HepG2 (cell line): ENCODE data around the gene KRTCAP2. TPM values are rescaled to one million over a fixed set of nuclear protein-coding genes. Genes with fewer than 3 reads are reported as not detected.

ENCODE experiments used
- FOSL2 ChIP-seq: sonication (generic); formaldehyde crosslinking; IDR thresholded peaks from 2 replicates; pipeline ENCODE4 v1.4.0; 2020; ENCODE audit warnings: missing genetic modification reagents
- FOXA1 ChIP-seq, 2 experiments: fragments of 450-650 bp in 1 of 2; sonication (generic) in 1 of 2; formaldehyde crosslinking in 1 of 2; IDR thresholded peaks; 2 replicates each; pipeline versions ENCODE4 v1.4.0 to v1.6.1; 2016 to 2020; ENCODE audit warnings: missing genetic modification reagents in 1 of 2
- GATAD2A ChIP-seq: IDR thresholded peaks from 2 replicates; pipeline ENCODE4 v1.6.1; 2016
- HIVEP1 ChIP-seq: sonication (generic); formaldehyde crosslinking; IDR thresholded peaks from 2 replicates; pipeline ENCODE4 v1.4.0; 2020; ENCODE audit warnings: mild to moderate bottlenecking, missing genetic modification reagents
- HOXA3 ChIP-seq: sonication (generic); formaldehyde crosslinking; IDR thresholded peaks from 2 replicates; pipeline ENCODE4 v1.5.0; 2020; ENCODE audit warnings: missing genetic modification reagents
- MED1 ChIP-seq: sonication (generic); formaldehyde crosslinking; IDR thresholded peaks from 2 replicates; pipeline ENCODE4 v1.4.0; 2020; ENCODE audit warnings: missing genetic modification reagents
- MEIS1 ChIP-seq: sonication (generic); formaldehyde crosslinking; IDR thresholded peaks from 2 replicates; pipeline ENCODE4 v1.9.0; 2021; ENCODE audit warnings: mild to moderate bottlenecking, missing genetic modification reagents, moderate library complexity, borderline replicate concordance
- NR2C2 ChIP-seq: sonication (generic); formaldehyde crosslinking; IDR thresholded peaks from 2 replicates; pipeline ENCODE4 v1.4.0; 2020; ENCODE audit warnings: missing genetic modification reagents, mild to moderate bottlenecking, moderate library complexity, borderline replicate concordance
- NR2F1 ChIP-seq, 2 experiments: fragments of 450-650 bp in 1 of 2; formaldehyde crosslinking in 1 of 2; IDR thresholded peaks; 2 replicates each; pipeline versions ENCODE4 v1.5.0 to v1.6.1; 2016 to 2020; ENCODE audit warnings: mild to moderate bottlenecking in 1 of 2, missing compliant biosample characterization in 1 of 2, missing genetic modification reagents in 1 of 2, moderate library complexity in 1 of 2
- PHF21A ChIP-seq: sonication (generic); formaldehyde crosslinking; IDR thresholded peaks from 2 replicates; pipeline ENCODE4 v1.5.0; 2020; ENCODE audit warnings: mild to moderate bottlenecking, missing genetic modification reagents
- RBM39 ChIP-seq: fragments of 200-400 bp; formaldehyde crosslinking; IDR thresholded peaks from one replicate; pipeline ENCODE4 v1.6.1; 2018; ENCODE audit warnings: antibody characterized with exemption, mild to moderate bottlenecking, low read depth, low read length; ENCODE audit not compliant: poor library complexity, severe bottlenecking
- TEAD3 ChIP-seq: optimal IDR thresholded peaks from 2 replicates; pipeline ENCODE3; 2016; ENCODE audit warnings: borderline replicate concordance
- U2AF1 ChIP-seq: fragments of 200-400 bp; formaldehyde crosslinking; optimal IDR thresholded peaks from 2 replicates; pipeline ENCODE3; 2017; ENCODE audit warnings: mild to moderate bottlenecking, low read depth, low read length
- ZNF230 ChIP-seq: sonication (generic); formaldehyde crosslinking; IDR thresholded peaks from 2 replicates; pipeline ENCODE4 v1.4.0; 2020; ENCODE audit warnings: mild to moderate bottlenecking, missing genetic modification reagents
- ZNF253 ChIP-seq: sonication (generic); formaldehyde crosslinking; IDR thresholded peaks from 2 replicates; pipeline ENCODE4 v1.8.0; 2022; ENCODE audit warnings: mild to moderate bottlenecking, missing genetic modification reagents, borderline replicate concordance
- ZNF3 ChIP-seq: IDR thresholded peaks from 2 replicates; pipeline ENCODE4 v1.7.0; 2017; ENCODE audit warnings: inconsistent platforms
- ZNF33B ChIP-seq: sonication (generic); formaldehyde crosslinking; IDR thresholded peaks from 2 replicates; pipeline ENCODE4 v1.5.1; 2020; ENCODE audit warnings: mild to moderate bottlenecking, missing genetic modification reagents
- ZNF605 ChIP-seq: sonication (generic); formaldehyde crosslinking; IDR thresholded peaks from 2 replicates; pipeline ENCODE4 v1.8.0; 2022; ENCODE audit warnings: mild to moderate bottlenecking, missing genetic modification reagents
- ZSCAN20 ChIP-seq: sonication (generic); formaldehyde crosslinking; IDR thresholded peaks from 2 replicates; pipeline ENCODE4 v1.4.0; 2020; ENCODE audit warnings: missing genetic modification reagents, mild to moderate bottlenecking, borderline replicate concordance
- polyA plus RNA-seq, 8 experiments: library from polyadenylated mRNA; depleted of rRNA in 3 of 8; stranded (reverse) in 7 of 8; unstranded in 1 of 8; fragments of >200 nt; fragmentation: Illumina TruSeq in 4 of 8; extraction: Trizol in 4 of 8; gene quantifications; 2 replicates each; pipeline versions ENCODE4 v1.2.1 to v1.2.3, GENCODE V29; 2011 to 2016; ENCODE audit warnings: low read depth in 4 of 8, missing spikeins in 1 of 8, mixed read lengths in 1 of 8; ENCODE audit not compliant: insufficient read depth in 1 of 8
- total RNA-seq, 5 experiments: library from RNA; depleted of rRNA; stranded (reverse); fragments of >200 nt; fragmentation: Illumina TruSeq; extraction: Trizol; gene quantifications; 2 replicates each; pipeline ENCODE4 v1.2.3, GENCODE V29; 2016; ENCODE audit warnings: low read depth in 1 of 5
- TF ChIP-seq, protein P1 (sequence below): sonication (generic); formaldehyde crosslinking; IDR thresholded peaks from 2 replicates; pipeline ENCODE4 v1.9.0; 2022; ENCODE audit warnings: low read depth, missing genetic modification reagents
- TF ChIP-seq, protein P2 (sequence below): IDR thresholded peaks from 2 replicates; pipeline ENCODE4 v1.4.0; 2020; ENCODE audit warnings: mild to moderate bottlenecking, missing genetic modification reagents

The KRTCAP2 gene
- total and polyA plus RNA-seq, 2 of the 13 experiments (the other 11 are each of a cell fraction or from before 2014, with no cell fraction given): 77.3 to 79.4 TPM

DNA sequence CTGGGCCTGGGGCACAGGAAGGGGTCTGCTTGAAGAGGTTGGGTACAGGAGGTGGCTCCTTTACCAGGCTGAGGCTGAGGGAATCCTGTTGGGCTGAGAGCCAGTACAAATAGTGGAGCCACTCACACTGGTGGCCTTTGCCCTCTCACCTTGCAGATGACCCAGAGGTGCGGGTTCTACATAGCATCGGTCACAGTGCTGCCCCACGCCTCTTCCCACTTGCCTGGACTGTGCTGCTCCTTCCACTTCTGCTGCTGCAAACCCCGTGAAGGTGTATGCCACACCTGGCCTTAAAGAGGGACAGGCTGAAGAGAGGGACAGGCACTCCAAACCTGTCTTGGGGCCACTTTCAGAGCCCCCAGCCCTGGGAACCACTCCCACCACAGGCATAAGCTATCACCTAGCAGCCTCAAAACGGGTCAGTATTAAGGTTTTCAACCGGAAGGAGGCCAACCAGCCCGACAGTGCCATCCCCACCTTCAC, 39.3 kb downstream of the KRTCAP2 start (continued):
- TF ChIP-seq ZNF253 (CRISPR knock-in tag): no peak
- TF ChIP-seq U2AF1: peak; percentile 31
- peak; percentile 82 to 86 for TF ChIP-seq NR2F1 (CRISPR knock-in tag; IDR thresholded peaks at IDR 0.05)
- no peak for TF ChIP-seq ZNF3 (CRISPR knock-in tag)
- no peak for TF ChIP-seq ZSCAN20 (CRISPR knock-in tag)
- peak; percentile 34; the same call in 1 of the 2 replicates for TF ChIP-seq PHF21A (CRISPR knock-in tag)
- TF ChIP-seq MED1 (CRISPR knock-in tag): peak; percentile 67
- peak; percentile 93 for TF ChIP-seq NR2C2 (CRISPR knock-in tag)
- peak; percentile 82 for TF ChIP-seq ZNF605 (CRISPR knock-in tag)
- peak; percentile 31; the same call in 1 of the 2 replicates for TF ChIP-seq HOXA3 (CRISPR knock-in tag)
- TF ChIP-seq ZNF230 (CRISPR knock-in tag): 0 out of 2 replicates have a peak, but pooled peaks have one; percentile 11
- peak; percentile 85 for TF ChIP-seq RBM39
- no peak for TF ChIP-seq MEIS1 (CRISPR knock-in tag)
- peak; percentile 58; the same call in 1 of the 2 replicates for TF ChIP-seq HIVEP1 (CRISPR knock-in tag)
- 0 out of 2 replicates have a peak, but pooled peaks have one; percentile 8 for TF ChIP-seq FOSL2
- TF ChIP-seq GATAD2A (CRISPR knock-in tag): 0 out of 2 replicates have a peak, but pooled peaks have one; percentile 39
- TF ChIP-seq ZNF33B (CRISPR knock-in tag): 0 out of 2 replicates have a peak, but pooled peaks have one; percentile 26
- TF ChIP-seq TEAD3: peak; percentile 25
- TF ChIP-seq FOXA1 (IDR thresholded peaks at IDR 0.05): no peak
- TF ChIP-seq FOXA1 (CRISPR knock-in tag; IDR thresholded peaks at IDR 0.05): peak; percentile 39; the same call in 1 of the 2 replicates
- TF ChIP-seq, protein P1, sequence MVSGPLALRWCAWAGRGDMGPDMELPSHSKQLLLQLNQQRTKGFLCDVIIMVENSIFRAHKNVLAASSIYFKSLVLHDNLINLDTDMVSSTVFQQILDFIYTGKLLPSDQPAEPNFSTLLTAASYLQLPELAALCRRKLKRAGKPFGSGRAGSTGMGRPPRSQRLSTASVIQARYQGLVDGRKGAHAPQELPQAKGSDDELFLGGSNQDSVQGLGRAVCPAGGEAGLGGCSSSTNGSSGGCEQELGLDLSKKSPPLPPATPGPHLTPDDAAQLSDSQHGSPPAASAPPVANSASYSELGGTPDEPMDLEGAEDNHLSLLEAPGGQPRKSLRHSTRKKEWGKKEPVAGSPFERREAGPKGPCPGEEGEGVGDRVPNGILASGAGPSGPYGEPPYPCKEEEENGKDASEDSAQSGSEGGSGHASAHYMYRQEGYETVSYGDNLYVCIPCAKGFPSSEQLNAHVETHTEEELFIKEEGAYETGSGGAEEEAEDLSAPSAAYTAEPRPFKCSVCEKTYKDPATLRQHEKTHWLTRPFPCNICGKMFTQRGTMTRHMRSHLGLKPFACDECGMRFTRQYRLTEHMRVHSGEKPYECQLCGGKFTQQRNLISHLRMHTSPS (CRISPR knock-in tag): peak; percentile 69
- TF ChIP-seq, protein P2, sequence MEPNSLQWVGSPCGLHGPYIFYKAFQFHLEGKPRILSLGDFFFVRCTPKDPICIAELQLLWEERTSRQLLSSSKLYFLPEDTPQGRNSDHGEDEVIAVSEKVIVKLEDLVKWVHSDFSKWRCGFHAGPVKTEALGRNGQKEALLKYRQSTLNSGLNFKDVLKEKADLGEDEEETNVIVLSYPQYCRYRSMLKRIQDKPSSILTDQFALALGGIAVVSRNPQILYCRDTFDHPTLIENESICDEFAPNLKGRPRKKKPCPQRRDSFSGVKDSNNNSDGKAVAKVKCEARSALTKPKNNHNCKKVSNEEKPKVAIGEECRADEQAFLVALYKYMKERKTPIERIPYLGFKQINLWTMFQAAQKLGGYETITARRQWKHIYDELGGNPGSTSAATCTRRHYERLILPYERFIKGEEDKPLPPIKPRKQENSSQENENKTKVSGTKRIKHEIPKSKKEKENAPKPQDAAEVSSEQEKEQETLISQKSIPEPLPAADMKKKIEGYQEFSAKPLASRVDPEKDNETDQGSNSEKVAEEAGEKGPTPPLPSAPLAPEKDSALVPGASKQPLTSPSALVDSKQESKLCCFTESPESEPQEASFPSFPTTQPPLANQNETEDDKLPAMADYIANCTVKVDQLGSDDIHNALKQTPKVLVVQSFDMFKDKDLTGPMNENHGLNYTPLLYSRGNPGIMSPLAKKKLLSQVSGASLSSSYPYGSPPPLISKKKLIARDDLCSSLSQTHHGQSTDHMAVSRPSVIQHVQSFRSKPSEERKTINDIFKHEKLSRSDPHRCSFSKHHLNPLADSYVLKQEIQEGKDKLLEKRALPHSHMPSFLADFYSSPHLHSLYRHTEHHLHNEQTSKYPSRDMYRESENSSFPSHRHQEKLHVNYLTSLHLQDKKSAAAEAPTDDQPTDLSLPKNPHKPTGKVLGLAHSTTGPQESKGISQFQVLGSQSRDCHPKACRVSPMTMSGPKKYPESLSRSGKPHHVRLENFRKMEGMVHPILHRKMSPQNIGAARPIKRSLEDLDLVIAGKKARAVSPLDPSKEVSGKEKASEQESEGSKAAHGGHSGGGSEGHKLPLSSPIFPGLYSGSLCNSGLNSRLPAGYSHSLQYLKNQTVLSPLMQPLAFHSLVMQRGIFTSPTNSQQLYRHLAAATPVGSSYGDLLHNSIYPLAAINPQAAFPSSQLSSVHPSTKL (CRISPR knock-in tag): peak; percentile 19
